OCI-LY1 (cell line): ENCODE measurements around the gene PGBD2.

Source experiments
- H2AFZ ChIP-seq: fragments of 200-600 bp; sonication (generic), shearing (Covaris generic); 2 replicates; pipeline ENCODE4 v1.6.0; 2014; ENCODE audit warnings: antibody characterized with exemption, mild to moderate bottlenecking, low read length
- H3F3A ChIP-seq: fragments of 200-600 bp; sonication (generic), shearing (Covaris generic); 2 replicates; pipeline ENCODE4 v1.6.0; 2014; ENCODE audit warnings: mild to moderate bottlenecking, antibody characterized with exemption, low read length, moderate library complexity; ENCODE audit not compliant: insufficient read depth
- H3K27ac ChIP-seq: fragments of 200-600 bp; sonication (generic); 2 replicates; pipeline ENCODE4 v1.5.1; 2014; ENCODE audit warnings: low read length, mixed run types, mild to moderate bottlenecking, low read depth; ENCODE audit not compliant: poor library complexity, severe bottlenecking
- H3K27me3 ChIP-seq: fragments of 200-600 bp; sonication (generic); 2 replicates; pipeline ENCODE4 v1.6.0; 2014; ENCODE audit warnings: antibody characterized with exemption, mild to moderate bottlenecking, low read length, moderate library complexity; ENCODE audit not compliant: insufficient read depth
- H3K36me3 ChIP-seq: fragments of 200-600 bp; sonication (generic); 2 replicates; pipeline ENCODE4 v1.6.1; 2014; ENCODE audit warnings: mild to moderate bottlenecking, antibody characterized with exemption, low read length, moderate library complexity, mixed read lengths; ENCODE audit not compliant: insufficient read depth
- H3K4me1 ChIP-seq: fragments of 200-600 bp; sonication (generic); 2 replicates; pipeline ENCODE4 v1.5.1; 2014; ENCODE audit warnings: mild to moderate bottlenecking, low read length, moderate library complexity; ENCODE audit not compliant: insufficient read depth, severe bottlenecking
- H3K4me2 ChIP-seq: fragments of 200-600 bp; sonication (generic), shearing (Covaris generic); 2 replicates; pipeline ENCODE4 v1.6.1; 2014; ENCODE audit warnings: low read length
- H3K4me3 ChIP-seq: fragments of 200-600 bp; sonication (generic); 2 replicates; pipeline ENCODE4 v1.5.1; 2014; ENCODE audit warnings: low read length, low read depth, mild to moderate bottlenecking, mixed read lengths; ENCODE audit not compliant: poor library complexity, severe bottlenecking
- H3K79me2 ChIP-seq: fragments of 200-600 bp; shearing (Covaris generic); 2 replicates; pipeline ENCODE4 v1.6.1; 2016; ENCODE audit warnings: mixed run types, low read length, mixed read lengths; ENCODE audit not compliant: insufficient read depth
- H3K9ac ChIP-seq: fragments of 200-600 bp; sonication (generic), shearing (Covaris generic); 2 replicates; pipeline ENCODE4 v1.6.1; 2014; ENCODE audit warnings: mild to moderate bottlenecking, low read length, mixed read lengths
- H3K9me2 ChIP-seq: fragments of 200-600 bp; sonication (generic), shearing (Covaris generic); 2 replicates; pipeline ENCODE4 v1.6.1; 2014; ENCODE audit warnings: low read depth, mild to moderate bottlenecking, low read length, mixed read lengths
- H3K9me3 ChIP-seq: fragments of 200-600 bp; shearing (Covaris generic); 2 replicates; pipeline ENCODE4 v1.6.1; 2014; ENCODE audit warnings: low read length, mixed read lengths
- H4K20me1 ChIP-seq: fragments of 200-600 bp; sonication (generic), shearing (Covaris generic); 2 replicates; pipeline ENCODE4 v1.6.0; 2016; ENCODE audit warnings: mild to moderate bottlenecking, low read length; ENCODE audit not compliant: insufficient read depth
- EZH2 ChIP-seq: fragments of 200-600 bp; sonication (generic), shearing (Covaris generic); IDR thresholded peaks from 2 replicates; pipeline ENCODE4 v1.8.0; 2017; ENCODE audit warnings: borderline replicate concordance, mixed run types, mild to moderate bottlenecking, antibody characterized with exemption, low read length, moderate library complexity, mixed read lengths
- TF ChIP-seq, protein P1 (sequence below): fragments of 200-600 bp; sonication (generic), shearing (Covaris generic); IDR thresholded peaks from 2 replicates; pipeline ENCODE4 v1.5.1; 2017; ENCODE audit warnings: mild to moderate bottlenecking, antibody characterized with exemption, low read length, moderate library complexity, mixed read lengths

Gene PGBD2

DNA sequence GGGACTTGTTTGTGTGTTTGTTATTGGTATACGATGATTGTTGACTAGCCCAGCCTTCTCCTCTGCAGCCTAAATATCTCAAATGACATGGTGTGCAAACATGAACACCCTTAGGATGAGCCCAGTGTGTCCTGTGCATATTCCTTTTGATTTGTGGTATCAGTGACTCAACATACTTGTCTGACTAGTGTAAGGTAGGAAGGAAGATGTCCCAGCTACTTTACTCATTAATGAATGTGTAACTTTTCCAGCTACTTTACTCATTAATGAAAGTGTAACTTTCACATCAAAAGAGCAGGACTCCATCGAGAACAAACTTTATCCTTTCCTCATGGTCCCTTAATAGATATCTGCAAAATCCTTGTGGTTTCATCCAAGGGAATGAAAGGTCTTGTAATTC lies 44.4 kb upstream of the PGBD2 start:
- no peaks in the 10 kb centered on the region for H3K27me3 ChIP-seq
- H3K4me3 ChIP-seq: no peak overlapping the region
- H3K4me2 ChIP-seq: no peak overlapping the region
- H3K9me2 ChIP-seq: no peaks in the 10 kb centered on the region
- H3K4me1 ChIP-seq: peaks cover 42% of the 10 kb centered on the region
- no peak overlapping the region for H3K9ac ChIP-seq
- no peak overlapping the region for H3K27ac ChIP-seq
- H3K9me3 ChIP-seq: no peaks in the 10 kb centered on the region
- no peaks in the 10 kb centered on the region; the same call in 1 of the 2 replicates for H3K36me3 ChIP-seq
- no peaks in the 10 kb centered on the region for H4K20me1 ChIP-seq
- H2AFZ ChIP-seq: no peak overlapping the region
- H3K79me2 ChIP-seq: no peaks in the 10 kb centered on the region
- no peak for TF ChIP-seq EZH2
- TF ChIP-seq, protein P1, sequence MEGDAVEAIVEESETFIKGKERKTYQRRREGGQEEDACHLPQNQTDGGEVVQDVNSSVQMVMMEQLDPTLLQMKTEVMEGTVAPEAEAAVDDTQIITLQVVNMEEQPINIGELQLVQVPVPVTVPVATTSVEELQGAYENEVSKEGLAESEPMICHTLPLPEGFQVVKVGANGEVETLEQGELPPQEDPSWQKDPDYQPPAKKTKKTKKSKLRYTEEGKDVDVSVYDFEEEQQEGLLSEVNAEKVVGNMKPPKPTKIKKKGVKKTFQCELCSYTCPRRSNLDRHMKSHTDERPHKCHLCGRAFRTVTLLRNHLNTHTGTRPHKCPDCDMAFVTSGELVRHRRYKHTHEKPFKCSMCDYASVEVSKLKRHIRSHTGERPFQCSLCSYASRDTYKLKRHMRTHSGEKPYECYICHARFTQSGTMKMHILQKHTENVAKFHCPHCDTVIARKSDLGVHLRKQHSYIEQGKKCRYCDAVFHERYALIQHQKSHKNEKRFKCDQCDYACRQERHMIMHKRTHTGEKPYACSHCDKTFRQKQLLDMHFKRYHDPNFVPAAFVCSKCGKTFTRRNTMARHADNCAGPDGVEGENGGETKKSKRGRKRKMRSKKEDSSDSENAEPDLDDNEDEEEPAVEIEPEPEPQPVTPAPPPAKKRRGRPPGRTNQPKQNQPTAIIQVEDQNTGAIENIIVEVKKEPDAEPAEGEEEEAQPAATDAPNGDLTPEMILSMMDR: no peak
- H3F3A ChIP-seq: no peaks in the 10 kb centered on the region

DNA sequence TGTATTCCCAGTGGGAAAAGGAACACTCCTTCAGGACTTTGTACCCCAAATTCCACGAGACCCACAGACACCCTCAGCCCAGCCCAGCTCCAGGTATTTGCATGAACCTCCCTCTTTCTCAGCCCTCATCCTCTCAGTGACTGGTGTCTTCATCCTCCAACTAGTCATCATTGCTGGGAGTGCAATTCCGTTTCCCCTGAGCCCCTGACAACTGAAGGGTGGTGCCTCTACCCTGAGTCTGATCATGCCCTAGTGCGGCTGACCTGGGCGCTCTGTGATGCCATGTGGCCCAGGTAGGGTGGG lies 43.4 kb upstream of the PGBD2 start:
- peak overlapping the region; percentile 56 for H3K4me2 ChIP-seq
- no peaks in the 10 kb centered on the region for H3F3A ChIP-seq
- H3K9me2 ChIP-seq: no peaks in the 10 kb centered on the region
- TF ChIP-seq EZH2: no peak
- TF ChIP-seq, protein P1: no peak
- H3K9ac ChIP-seq: peak overlapping the region; percentile 45
- H2AFZ ChIP-seq: no peak overlapping the region
- peak overlapping the region; percentile 57 for H3K4me3 ChIP-seq
- H3K36me3 ChIP-seq: no peaks in the 10 kb centered on the region; the same call in 1 of the 2 replicates
- H3K27me3 ChIP-seq: no peaks in the 10 kb centered on the region
- no peaks in the 10 kb centered on the region for H4K20me1 ChIP-seq
- no peaks in the 10 kb centered on the region for H3K79me2 ChIP-seq
- H3K4me1 ChIP-seq: peaks cover 32% of the 10 kb centered on the region
- no peak overlapping the region for H3K27ac ChIP-seq
- H3K9me3 ChIP-seq: no peaks in the 10 kb centered on the region

DNA sequence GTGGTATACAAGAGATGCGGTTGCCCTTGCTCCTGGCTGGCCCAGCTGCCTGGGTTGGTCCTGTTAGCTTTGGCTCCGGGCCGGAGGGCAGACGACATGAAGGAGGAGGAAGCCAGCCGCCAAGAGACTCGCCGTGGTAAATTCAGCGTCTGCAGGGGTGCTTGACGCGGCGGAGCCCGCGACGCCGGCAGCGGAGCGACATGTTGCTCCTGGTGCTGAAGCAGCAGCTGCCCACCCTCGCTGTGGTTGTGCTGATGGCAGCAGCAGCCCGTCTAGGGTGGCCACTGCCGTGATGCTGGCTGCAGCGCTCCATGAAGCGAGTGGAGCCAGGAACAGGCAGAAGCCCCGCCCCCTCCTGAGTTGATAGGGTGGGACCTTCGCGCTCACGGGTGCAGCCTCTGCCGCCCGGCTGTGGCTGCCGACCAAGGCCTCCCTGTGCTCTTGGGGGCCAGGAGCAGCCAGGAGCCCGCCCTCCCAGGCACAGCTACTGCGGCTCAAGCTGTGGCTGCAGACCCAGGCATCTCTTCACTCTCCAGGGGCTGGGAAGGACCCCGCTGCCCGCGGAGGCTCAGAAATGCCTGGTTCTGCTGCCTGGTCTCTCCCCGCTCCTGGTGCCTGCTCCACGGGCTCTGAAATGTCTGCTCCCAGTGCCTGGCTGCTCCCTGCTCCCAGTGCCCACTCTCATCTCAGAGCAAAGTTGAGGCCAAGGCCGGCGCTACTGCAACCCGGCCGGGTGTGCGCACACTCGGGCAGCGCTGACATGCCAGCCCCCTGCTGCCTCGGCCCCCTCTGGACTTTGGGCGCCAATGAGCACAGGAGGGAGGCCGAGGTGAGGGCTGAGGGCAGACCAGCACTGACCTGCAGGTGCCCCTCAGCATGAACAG lies 42.8 kb upstream of the PGBD2 start:
- no peaks in the 10 kb centered on the region for H3K9me2 ChIP-seq
- peak overlapping the region; percentile 57 for H3K4me3 ChIP-seq
- H3K79me2 ChIP-seq: no peaks in the 10 kb centered on the region
- H3K9me3 ChIP-seq: no peaks in the 10 kb centered on the region
- H3K4me2 ChIP-seq: peak overlapping the region; percentile 56
- H3K27ac ChIP-seq: no peak overlapping the region
- H3F3A ChIP-seq: no peaks in the 10 kb centered on the region
- peaks cover 26% of the 10 kb centered on the region for H3K4me1 ChIP-seq
- H3K36me3 ChIP-seq: no peaks in the 10 kb centered on the region; the same call in 1 of the 2 replicates
- H4K20me1 ChIP-seq: no peaks in the 10 kb centered on the region
- peak overlapping the region; percentile 45 for H3K9ac ChIP-seq
- no peak for TF ChIP-seq EZH2
- TF ChIP-seq, protein P1: no peak
- 0 out of 2 replicates have a peak overlapping the region, but pooled peaks have one; percentile 6 for H2AFZ ChIP-seq
- H3K27me3 ChIP-seq: no peaks in the 10 kb centered on the region
